ENCODE measurements around the gene TMEM167B.

TMEM167B gene

GRCh38 chr1:109075531-109076490, 14.8 kb upstream of the TMEM167B start, which contains the start of gene TAF13:
TAF13 (minus strand) TSS chr1:109076003; CDS start chr1:109075947, 56 bp downstream.
- TF ChIP-seq, protein P1, sequence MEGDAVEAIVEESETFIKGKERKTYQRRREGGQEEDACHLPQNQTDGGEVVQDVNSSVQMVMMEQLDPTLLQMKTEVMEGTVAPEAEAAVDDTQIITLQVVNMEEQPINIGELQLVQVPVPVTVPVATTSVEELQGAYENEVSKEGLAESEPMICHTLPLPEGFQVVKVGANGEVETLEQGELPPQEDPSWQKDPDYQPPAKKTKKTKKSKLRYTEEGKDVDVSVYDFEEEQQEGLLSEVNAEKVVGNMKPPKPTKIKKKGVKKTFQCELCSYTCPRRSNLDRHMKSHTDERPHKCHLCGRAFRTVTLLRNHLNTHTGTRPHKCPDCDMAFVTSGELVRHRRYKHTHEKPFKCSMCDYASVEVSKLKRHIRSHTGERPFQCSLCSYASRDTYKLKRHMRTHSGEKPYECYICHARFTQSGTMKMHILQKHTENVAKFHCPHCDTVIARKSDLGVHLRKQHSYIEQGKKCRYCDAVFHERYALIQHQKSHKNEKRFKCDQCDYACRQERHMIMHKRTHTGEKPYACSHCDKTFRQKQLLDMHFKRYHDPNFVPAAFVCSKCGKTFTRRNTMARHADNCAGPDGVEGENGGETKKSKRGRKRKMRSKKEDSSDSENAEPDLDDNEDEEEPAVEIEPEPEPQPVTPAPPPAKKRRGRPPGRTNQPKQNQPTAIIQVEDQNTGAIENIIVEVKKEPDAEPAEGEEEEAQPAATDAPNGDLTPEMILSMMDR (IDR thresholded peaks at IDR 0.05) = no peak

DNA sequence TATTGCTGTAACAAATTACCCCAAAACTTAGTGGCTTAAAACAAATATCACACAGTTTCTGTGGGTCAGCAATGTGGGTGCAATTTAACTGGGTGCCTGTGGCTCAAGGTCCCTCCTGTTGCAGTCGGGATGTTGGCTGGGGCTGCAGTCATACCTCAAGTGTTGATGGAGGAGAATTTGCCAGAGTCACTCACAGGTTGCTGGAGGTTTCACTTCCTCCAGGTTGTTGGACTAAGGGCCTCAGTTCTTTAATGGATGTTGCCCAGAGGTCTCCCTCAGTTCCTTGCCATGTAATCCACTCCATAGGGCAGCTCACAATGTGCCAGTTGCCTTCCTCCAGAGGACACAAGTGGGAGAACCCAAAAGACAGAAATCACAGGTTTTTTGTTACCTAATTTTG, 12.2 kb upstream of the TMEM167B start:
- TF ChIP-seq, protein P1 (IDR thresholded peaks at IDR 0.05) = no peak

GRCh38 chr1:109079240-109079622, 11.3 kb upstream of the TMEM167B start:
- TF ChIP-seq, protein P1 (IDR thresholded peaks at IDR 0.05) = no peak

GRCh38 chr1:109080441-109081082, 10.0 kb upstream of the TMEM167B start:
- TF ChIP-seq, protein P1 (IDR thresholded peaks at IDR 0.05) = no peak

DNA sequence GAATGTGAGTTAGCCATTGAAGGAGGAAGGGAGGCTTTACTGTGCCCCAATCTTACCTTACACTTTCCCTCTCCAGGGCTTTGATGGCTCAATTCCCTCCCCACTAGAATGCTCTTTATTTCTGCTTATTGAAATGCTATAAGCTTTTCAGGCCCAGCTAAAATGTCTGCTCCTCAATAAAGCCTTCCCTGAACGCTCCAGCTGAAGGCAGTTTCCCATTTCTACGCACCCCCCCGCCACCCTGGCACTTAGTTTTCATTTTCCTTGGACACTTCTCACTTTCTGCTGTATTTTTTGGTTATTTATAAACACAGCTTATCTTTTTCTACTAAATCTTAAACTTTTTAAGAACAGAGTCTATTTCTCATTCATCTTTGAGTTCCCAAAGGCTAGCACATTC, 7.1 kb upstream of the TMEM167B start:
- TF ChIP-seq, protein P1 (IDR thresholded peaks at IDR 0.05) = no peak

- TF ChIP-seq, protein P1 (IDR thresholded peaks at IDR 0.05) = no peak
Measured at GRCh38 chr1:109083923-109084322, 6.6 kb upstream of the TMEM167B start.

DNA sequence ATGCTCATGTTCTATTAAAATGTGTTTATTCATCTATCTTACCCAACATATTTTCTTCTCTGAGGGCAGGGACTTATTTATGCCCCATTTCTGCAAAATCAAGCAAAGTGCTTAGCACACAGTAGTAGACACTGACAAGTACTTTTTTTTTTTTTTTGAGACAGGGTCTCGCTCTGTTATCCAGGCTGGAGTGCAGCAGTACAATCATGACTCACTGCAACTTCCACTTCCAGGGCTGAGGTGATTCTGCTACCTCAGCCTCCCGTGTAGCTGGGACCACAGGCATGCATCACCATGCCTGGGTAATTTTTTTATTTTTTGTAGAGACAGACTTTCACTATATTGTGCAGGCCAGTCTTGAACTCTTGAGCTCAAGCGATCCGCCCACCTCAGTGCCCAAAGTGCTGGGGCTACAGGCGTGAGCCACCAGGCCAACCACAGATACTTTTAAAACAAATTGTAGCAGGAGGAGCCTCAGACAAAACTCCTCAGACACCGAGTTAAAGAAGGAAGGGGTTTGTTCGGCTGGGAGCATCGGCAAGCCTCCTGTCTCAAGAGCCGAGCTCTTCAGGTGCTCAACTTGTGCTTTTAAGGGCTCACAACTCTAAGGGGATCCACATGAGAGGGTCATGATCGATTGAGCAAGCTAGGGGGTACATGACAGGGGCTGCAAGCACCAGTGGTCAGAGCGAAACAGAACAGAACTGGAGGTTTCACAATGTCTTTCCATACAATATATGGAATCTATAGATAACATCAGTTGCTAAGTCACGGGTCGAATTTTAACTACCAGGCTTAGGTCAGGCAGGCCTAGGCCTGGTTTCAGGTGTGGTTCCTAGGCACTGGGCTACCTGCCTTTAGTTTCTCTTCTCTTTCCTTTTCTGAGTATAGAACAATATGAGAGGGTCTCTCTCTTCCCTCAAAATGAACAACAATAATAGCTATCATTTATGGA, 5.7 kb upstream of the TMEM167B start:
- TF ChIP-seq, protein P1 (IDR thresholded peaks at IDR 0.05) = no peak
